Caco-2 (cell line): ENCODE results near the gene GIMAP5. TPM values are rescaled to one million over a fixed set of nuclear protein-coding genes. Genes with fewer than 3 reads are reported as not detected.
A peak's percentile ranks its signal among the peaks of the same experiment; 100 is the strongest.

Experiments
- BruUV-seq: library from RNA; stranded (reverse); fragments of 400-500 nt; replicated peaks from 2 replicates; lab custom pipeline; 2021; lab: Mats Ljungman, UMichigan
- CTCF ChIA-PET: fragments of 300-600 bp; sonication (Branson Sonifier 250); formaldehyde crosslinking; loops from one replicate; lab custom pipeline; 2022; ENCODE audit warnings: antibody characterized with exemption; lab: Charles Lee
- POLR2A ChIA-PET: fragments of 300-600 bp; sonication (Branson Sonifier 250); formaldehyde crosslinking; loops from one replicate; lab custom pipeline; 2022; ENCODE audit warnings: antibody characterized with exemption; lab: Charles Lee
- DNase-seq, 2 experiments: peaks; one replicate each; pipeline versions ENCODE4 v3.0.0 to v3.0.0-alpha.2; 2020 to 2022
- H3K27me3 ChIP-seq: replicated peaks from 2 replicates; pipeline ENCODE4 v1.6.0; 2011; ENCODE audit warnings: low read length; ENCODE audit not compliant: control insufficient read depth, insufficient read depth
- H3K36me3 ChIP-seq: 2 replicates; pipeline ENCODE4 v1.5.1; 2011; ENCODE audit warnings: low read length; ENCODE audit not compliant: control insufficient read depth, insufficient read depth
- H3K4me1 ChIP-seq: fragments of 250-450 bp; sonication (Bioruptor Pico); 2 replicates; pipeline ENCODE4 v1.5.1; 2020; ENCODE audit warnings: mild to moderate bottlenecking
- H3K4me3 ChIP-seq: 2 replicates; pipeline ENCODE4 v1.5.1; 2011; ENCODE audit warnings: low read depth, mild to moderate bottlenecking, control low read depth, low read length
- H3K9me3 ChIP-seq: fragments of 250-450 bp; sonication (Bioruptor Pico); 2 replicates; pipeline ENCODE4 v1.5.1; 2020; ENCODE audit warnings: mild to moderate bottlenecking, moderate library complexity
- H3K27ac Mint-ChIP-seq: one replicate; pipeline ENCODE4 v1.8.0; 2022; ENCODE audit warnings: mixed read lengths; ENCODE audit not compliant: unreplicated experiment
- H3K27me3 Mint-ChIP-seq: one replicate; pipeline ENCODE4 v1.8.0; 2022; ENCODE audit warnings: mixed read lengths; ENCODE audit not compliant: insufficient read depth, unreplicated experiment
- H3K36me3 Mint-ChIP-seq: one replicate; pipeline ENCODE4 v1.8.0; 2022; ENCODE audit warnings: mild to moderate bottlenecking, mixed read lengths; ENCODE audit not compliant: insufficient read depth, unreplicated experiment
- H3K4me1 Mint-ChIP-seq: one replicate; pipeline ENCODE4 v1.8.0; 2022; ENCODE audit warnings: low read depth, mixed read lengths; ENCODE audit not compliant: unreplicated experiment
- H3K4me3 Mint-ChIP-seq: one replicate; pipeline ENCODE4 v1.8.0; 2022; ENCODE audit warnings: mild to moderate bottlenecking, moderate library complexity, mixed read lengths; ENCODE audit not compliant: unreplicated experiment
- H3K9me3 Mint-ChIP-seq: one replicate; pipeline ENCODE4 v1.8.0; 2022; ENCODE audit warnings: mixed read lengths; ENCODE audit not compliant: unreplicated experiment
- intact Hi-C: fragments of 100-400 bp; cut with micrococcal nuclease; formaldehyde crosslinking; loops from one replicate; pipeline ENCODE4 v1.10.0; 2022; ENCODE audit not compliant: unreplicated experiment
- total RNA-seq: library from RNA; stranded (reverse); gene quantifications from 2 replicates; pipeline ENCODE4 v1.2.3, GENCODE V29; 2022
- TF ChIP-seq, protein P1 (sequence below), 2 experiments: fragments of 200-600 bp in 1 of 2; IDR thresholded peaks; 1 replicate in 1 of 2; 2 replicates in 1 of 2; pipeline versions ENCODE4 v1.5.1 to v1.8.0; 2011 to 2022; ENCODE audit warnings: antibody characterized with exemption in 1 of 2, control low read depth in 1 of 2, inconsistent platforms in 1 of 2, low read depth in 1 of 2, low read length in 1 of 2, mild to moderate bottlenecking in 1 of 2, moderate library complexity in 1 of 2; ENCODE audit not compliant: insufficient read depth in 1 of 2, severe bottlenecking in 1 of 2, unreplicated experiment in 1 of 2

The GIMAP5 gene
- total RNA-seq, 1 experiment from 2014 or later = not detected

DNA sequence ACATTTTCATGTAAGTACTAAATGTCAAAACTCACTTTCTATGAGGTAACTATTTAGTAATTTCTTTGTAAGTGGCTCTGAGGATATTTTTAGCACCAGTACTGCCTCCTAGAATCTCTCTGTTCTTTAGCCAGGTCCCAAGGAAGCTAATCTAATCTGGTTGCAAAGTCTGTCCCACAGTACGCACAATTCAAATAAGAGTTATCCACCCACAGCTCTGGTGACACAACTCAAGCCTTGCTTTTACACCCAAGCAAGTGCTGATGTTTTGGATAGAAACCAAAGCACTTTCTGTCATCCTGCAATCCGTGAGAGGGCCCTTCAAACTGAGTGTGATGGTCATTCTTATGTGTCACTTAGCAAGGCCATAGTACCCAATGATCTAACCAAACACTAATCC lies 14.5 kb downstream of the GIMAP5 start:
- intact Hi-C loops = no loop called here
- no peak overlapping the region for H3K4me3 Mint-ChIP-seq

DNA sequence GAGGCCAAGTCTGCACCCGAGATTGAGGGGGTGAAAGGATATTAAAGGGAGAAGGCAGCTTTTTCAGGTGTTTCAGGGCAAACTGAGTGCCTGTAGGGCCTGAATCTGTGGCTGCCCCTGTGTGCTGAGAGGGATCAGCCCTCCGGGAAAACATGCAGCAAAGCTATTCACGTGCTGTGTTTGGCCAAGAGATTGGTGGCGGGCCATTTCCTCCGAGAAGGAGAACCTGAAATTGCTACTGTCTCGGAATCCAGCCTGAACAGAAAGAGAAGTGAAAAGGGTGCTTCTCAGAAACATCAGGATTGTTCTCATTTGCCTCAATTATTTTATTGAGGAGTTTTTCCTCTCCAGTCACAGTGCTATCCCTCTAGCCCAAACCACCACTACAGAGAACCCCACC lies 16.0 kb downstream of the GIMAP5 start:
- no peaks in the 10 kb centered on the region for H3K4me1 ChIP-seq
- peaks cover 4% of the 10 kb centered on the region for H3K27me3 Mint-ChIP-seq
- no peaks in the 10 kb centered on the region for H3K4me1 Mint-ChIP-seq
- no peaks in the 10 kb centered on the region for H3K36me3 Mint-ChIP-seq
- TF ChIP-seq, protein P1, sequence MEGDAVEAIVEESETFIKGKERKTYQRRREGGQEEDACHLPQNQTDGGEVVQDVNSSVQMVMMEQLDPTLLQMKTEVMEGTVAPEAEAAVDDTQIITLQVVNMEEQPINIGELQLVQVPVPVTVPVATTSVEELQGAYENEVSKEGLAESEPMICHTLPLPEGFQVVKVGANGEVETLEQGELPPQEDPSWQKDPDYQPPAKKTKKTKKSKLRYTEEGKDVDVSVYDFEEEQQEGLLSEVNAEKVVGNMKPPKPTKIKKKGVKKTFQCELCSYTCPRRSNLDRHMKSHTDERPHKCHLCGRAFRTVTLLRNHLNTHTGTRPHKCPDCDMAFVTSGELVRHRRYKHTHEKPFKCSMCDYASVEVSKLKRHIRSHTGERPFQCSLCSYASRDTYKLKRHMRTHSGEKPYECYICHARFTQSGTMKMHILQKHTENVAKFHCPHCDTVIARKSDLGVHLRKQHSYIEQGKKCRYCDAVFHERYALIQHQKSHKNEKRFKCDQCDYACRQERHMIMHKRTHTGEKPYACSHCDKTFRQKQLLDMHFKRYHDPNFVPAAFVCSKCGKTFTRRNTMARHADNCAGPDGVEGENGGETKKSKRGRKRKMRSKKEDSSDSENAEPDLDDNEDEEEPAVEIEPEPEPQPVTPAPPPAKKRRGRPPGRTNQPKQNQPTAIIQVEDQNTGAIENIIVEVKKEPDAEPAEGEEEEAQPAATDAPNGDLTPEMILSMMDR (IDR thresholded peaks at IDR 0.05; ENCODE audit: insufficient read depth in 1 of 2, low read depth in 1 of 2, low read length in 1 of 2, severe bottlenecking in 1 of 2, unreplicated experiment in 1 of 2) = no peak
- CTCF ChIA-PET = no interaction called here
- no peaks in the 10 kb centered on the region; the same call in 1 of the 2 replicates for H3K27me3 ChIP-seq
- no peaks in the 10 kb centered on the region for H3K36me3 ChIP-seq
- H3K9me3 Mint-ChIP-seq = no peaks in the 10 kb centered on the region
- intact Hi-C loops = no loop called here
- POLR2A ChIA-PET = no interaction called here
- no peak for DNase-seq
- no TSS peak for BruUV-seq
- no peak overlapping the region for H3K27ac Mint-ChIP-seq
- H3K4me3 Mint-ChIP-seq = no peak overlapping the region
- no peak overlapping the region for H3K4me3 ChIP-seq
- H3K9me3 ChIP-seq = no peaks in the 10 kb centered on the region

More for the DNA sequence above, 14.5 kb downstream of the GIMAP5 start:
- DNase-seq = no peak
- ChIA-PET POLR2A (no interaction called here), CTCF (no interaction called here)
- H3K4me3 ChIP-seq = no peak overlapping the region
- H3K4me1 Mint-ChIP-seq = no peaks in the 10 kb centered on the region
- BruUV-seq = no TSS peak
- peaks cover 13% of the 10 kb centered on the region for H3K27me3 Mint-ChIP-seq
- TF ChIP-seq, protein P1 (IDR thresholded peaks at IDR 0.05; ENCODE audit: insufficient read depth in 1 of 2, low read depth in 1 of 2, low read length in 1 of 2, severe bottlenecking in 1 of 2, unreplicated experiment in 1 of 2) = no peak
- no peaks in the 10 kb centered on the region for H3K4me1 ChIP-seq
- no peak overlapping the region for H3K27ac Mint-ChIP-seq
- no peaks in the 10 kb centered on the region for H3K9me3 Mint-ChIP-seq
- no peaks in the 10 kb centered on the region; the same call in 1 of the 2 replicates for H3K27me3 ChIP-seq
- no peaks in the 10 kb centered on the region for H3K36me3 Mint-ChIP-seq
- no peaks in the 10 kb centered on the region for H3K36me3 ChIP-seq
- no peaks in the 10 kb centered on the region for H3K9me3 ChIP-seq

DNA sequence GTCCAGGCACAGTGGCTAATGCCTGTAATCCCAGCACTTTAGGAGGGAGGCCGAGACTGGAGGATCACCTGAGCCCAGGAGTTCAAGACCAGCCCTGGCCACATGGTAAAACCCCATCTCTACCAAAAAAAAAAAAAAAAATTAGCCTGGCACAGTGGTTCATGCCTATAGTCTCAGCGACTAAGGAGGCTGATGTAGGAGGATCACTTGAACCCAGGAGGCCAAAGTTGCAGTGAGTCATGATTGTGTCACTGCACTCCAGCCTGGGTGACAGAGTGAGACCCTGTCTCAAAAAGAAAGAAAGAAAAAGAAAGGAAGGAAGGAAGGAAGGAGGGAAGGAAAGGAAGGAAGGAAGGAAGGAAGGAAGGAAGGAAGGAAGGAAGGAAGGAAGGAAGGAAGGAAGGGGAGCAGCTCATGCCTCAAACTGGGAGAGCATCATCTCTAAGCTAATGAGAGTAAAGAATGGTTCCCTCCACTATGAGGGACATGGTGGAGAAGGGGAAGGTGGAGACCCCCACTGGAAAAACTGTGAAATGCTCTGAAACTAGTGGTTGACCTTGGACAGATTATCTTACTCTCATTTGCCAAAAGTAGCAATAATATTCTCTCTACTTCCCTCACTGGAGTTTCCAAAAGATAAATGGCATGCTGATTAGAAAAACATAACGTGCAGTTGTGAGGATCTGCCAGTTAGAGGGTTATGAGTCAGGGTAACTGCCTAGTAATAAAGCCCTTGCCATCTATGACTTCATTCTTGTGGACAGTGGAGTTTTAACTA lies 16.8 kb downstream of the GIMAP5 start:
- Histone ChIP-seq H3K9me3 (no peaks in the 10 kb centered on the region), H3K4me1 (no peaks in the 10 kb centered on the region), H3K27me3 (no peaks in the 10 kb centered on the region; the same call in 1 of the 2 replicates), H3K4me3 (no peak overlapping the region), H3K36me3 (no peaks in the 10 kb centered on the region)
- H3K27me3 Mint-ChIP-seq = peaks cover 4% of the 10 kb centered on the region
- H3K9me3 Mint-ChIP-seq = no peaks in the 10 kb centered on the region
- BruUV-seq = no TSS peak
- POLR2A ChIA-PET = no interaction called here
- H3K4me1 Mint-ChIP-seq = no peaks in the 10 kb centered on the region
- CTCF ChIA-PET = interaction anchor here (0.7 to 1.0 kb wide), 3 partner anchors 27 to 396 kb away, joined by 3 to 10 read pairs (median 5); no protein-coding TSS in a partner anchor
- TF ChIP-seq, protein P1 (IDR thresholded peaks at IDR 0.05; ENCODE audit: insufficient read depth in 1 of 2, low read depth in 1 of 2, low read length in 1 of 2, severe bottlenecking in 1 of 2, unreplicated experiment in 1 of 2) = peak; percentile 22 to 61
- no peak overlapping the region for H3K4me3 Mint-ChIP-seq
- no peak overlapping the region for H3K27ac Mint-ChIP-seq
- intact Hi-C loops = loop anchor here (1.0 kb wide), 1 partner anchor 306 kb away; no protein-coding TSS in a partner anchor
- peak in 1 of 2 experiments; percentile 24 for DNase-seq
- H3K36me3 Mint-ChIP-seq = no peaks in the 10 kb centered on the region
